ENCODE data around the gene HOXC9.

HOXC9 gene

GRCh38 chr12:54029529-54030441 is 29.8 kb downstream of the HOXC9 start:
- no peak for DNase-seq

GRCh38 chr12:54030442-54030801 is 30.5 kb downstream of the HOXC9 start:
- DNase-seq, result no peak

- DNase-seq, result no peak
These were observed 31.0 kb downstream of the HOXC9 start for GRCh38 chr12:54030889-54031471.

- no peak for DNase-seq
These were observed 31.5 kb downstream of the HOXC9 start for GRCh38 chr12:54031480-54031879.

GRCh38 chr12:54032086-54032619 is 32.2 kb downstream of the HOXC9 start:
- DNase-seq, result no peak

GRCh38 chr12:54032627-54033100 is 32.7 kb downstream of the HOXC9 start, which contains the start of gene HOXC5:
Gene HOXC5, plus strand, starts transcription at chr12:54033050. Its CDS starts 73 bp downstream, at chr12:54033123.
- DNase-seq, result peak; percentile 57

- DNase-seq, result no peak
These were observed 33.4 kb downstream of the HOXC9 start for GRCh38 chr12:54033106-54033979.

- DNase-seq, result no peak
These were observed 34.2 kb downstream of the HOXC9 start for GRCh38 chr12:54033980-54034784.

GRCh38 chr12:54034785-54035310 is 34.9 kb downstream of the HOXC9 start:
- DNase-seq, result no peak

GRCh38 chr12:54035568-54036264 is 35.8 kb downstream of the HOXC9 start:
- no peak for DNase-seq

GRCh38 chr12:54036620-54037359 is 36.8 kb downstream of the HOXC9 start:
- DNase-seq, result no peak

GRCh38 chr12:54037360-54038283 is 37.7 kb downstream of the HOXC9 start:
- DNase-seq, result no peak

GRCh38 chr12:54038284-54038870 is 38.4 kb downstream of the HOXC9 start:
- no peak for DNase-seq

GRCh38 chr12:54038871-54039414 is 39.0 kb downstream of the HOXC9 start:
- DNase-seq, result no peak

- DNase-seq, result no peak
These were observed 39.6 kb downstream of the HOXC9 start for GRCh38 chr12:54039417-54040147.

GRCh38 chr12:54040148-54040494 is 40.2 kb downstream of the HOXC9 start:
- no peak for DNase-seq

GRCh38 chr12:54040648-54041047 is 40.7 kb downstream of the HOXC9 start:
- no peak for DNase-seq
